ENCODE data around the gene PTCD1.

GRCh38 chr7:99468336-99468918 lies 29.8 kb upstream of the PTCD1 start:
- TF ChIP-seq CTCF (IDR thresholded peaks at IDR 0.05; ENCODE audit: low read length) = no peak
- TF ChIP-seq EZH2phosphoT487 (IDR thresholded peaks at IDR 0.05; ENCODE audit: low read length) = no peak
